Kidney epithelial cell (primary cell): ENCODE data around the gene AMBRA1. TPM values are rescaled to one million over a fixed set of nuclear protein-coding genes. Genes with fewer than 3 reads are reported as not detected.

Experiments used
- DNase-seq: peaks from one replicate; pipeline ENCODE4 v3.0.0-alpha.2; 2010; ENCODE audit warnings: low read depth
- H3K27me3 ChIP-seq: 2 replicates; pipeline ENCODE4 v1.6.0; 2011; ENCODE audit warnings: low read length; ENCODE audit not compliant: control insufficient read depth, insufficient read depth
- H3K36me3 ChIP-seq: 2 replicates; pipeline ENCODE4 v1.5.1; 2011; ENCODE audit warnings: low read length; ENCODE audit not compliant: control insufficient read depth, insufficient read depth
- H3K4me3 ChIP-seq: 2 replicates; pipeline ENCODE4 v1.5.1; 2011; ENCODE audit warnings: low read depth, mild to moderate bottlenecking, control low read depth, low read length
- total RNA-seq: library from RNA; depleted of rRNA; stranded (reverse); fragments of >200 nt; gene quantifications from 2 replicates; pipeline ENCODE4 v1.2.3, GENCODE V29; 2015
- TF ChIP-seq, protein P1 (sequence below): IDR thresholded peaks from 2 replicates; pipeline ENCODE4 v1.5.1; 2011; ENCODE audit warnings: mild to moderate bottlenecking, moderate library complexity, low read length, control low read depth, inconsistent platforms; ENCODE audit not compliant: insufficient read depth, poor library complexity, severe bottlenecking

The AMBRA1 gene
- total RNA-seq, 1 donor from 2014 or later: 23.1 TPM

- TF ChIP-seq, protein P1, sequence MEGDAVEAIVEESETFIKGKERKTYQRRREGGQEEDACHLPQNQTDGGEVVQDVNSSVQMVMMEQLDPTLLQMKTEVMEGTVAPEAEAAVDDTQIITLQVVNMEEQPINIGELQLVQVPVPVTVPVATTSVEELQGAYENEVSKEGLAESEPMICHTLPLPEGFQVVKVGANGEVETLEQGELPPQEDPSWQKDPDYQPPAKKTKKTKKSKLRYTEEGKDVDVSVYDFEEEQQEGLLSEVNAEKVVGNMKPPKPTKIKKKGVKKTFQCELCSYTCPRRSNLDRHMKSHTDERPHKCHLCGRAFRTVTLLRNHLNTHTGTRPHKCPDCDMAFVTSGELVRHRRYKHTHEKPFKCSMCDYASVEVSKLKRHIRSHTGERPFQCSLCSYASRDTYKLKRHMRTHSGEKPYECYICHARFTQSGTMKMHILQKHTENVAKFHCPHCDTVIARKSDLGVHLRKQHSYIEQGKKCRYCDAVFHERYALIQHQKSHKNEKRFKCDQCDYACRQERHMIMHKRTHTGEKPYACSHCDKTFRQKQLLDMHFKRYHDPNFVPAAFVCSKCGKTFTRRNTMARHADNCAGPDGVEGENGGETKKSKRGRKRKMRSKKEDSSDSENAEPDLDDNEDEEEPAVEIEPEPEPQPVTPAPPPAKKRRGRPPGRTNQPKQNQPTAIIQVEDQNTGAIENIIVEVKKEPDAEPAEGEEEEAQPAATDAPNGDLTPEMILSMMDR: peak; percentile 85
- Histone ChIP-seq H3K36me3 (no peaks in the 10 kb centered on the region), H3K4me3 (peak within 1 kb of the TSS; percentile 72), H3K27me3 (no peaks in the 10 kb centered on the region)
- DNase-seq: no peak
These were observed 23.5 kb upstream of the AMBRA1 start, which contains the start of the genes ATG13 and HARBI1 for GRCh38 chr11:46617134-46617971. Gene ATG13, plus strand, starts transcription at chr11:46617553. Its CDS starts 26,739 bp downstream, at chr11:46644292. Gene HARBI1, minus strand, starts transcription at chr11:46617227. Its CDS starts 990 bp downstream, at chr11:46616237.

- Histone ChIP-seq H3K4me3 (peak overlapping the region; percentile 72), H3K36me3 (no peaks in the 10 kb centered on the region), H3K27me3 (no peaks in the 10 kb centered on the region)
- TF ChIP-seq, protein P1: no peak
- DNase-seq: no peak
These were observed 22.8 kb upstream of the AMBRA1 start for GRCh38 chr11:46616551-46617133.

GRCh38 chr11:46615756-46616155, 21.9 kb upstream of the AMBRA1 start:
- no peak for DNase-seq
- Histone ChIP-seq H3K4me3 (no peak overlapping the region), H3K36me3 (no peaks in the 10 kb centered on the region), H3K27me3 (no peaks in the 10 kb centered on the region)
- TF ChIP-seq, protein P1: no peak

- H3K27me3 ChIP-seq: no peaks in the 10 kb centered on the region
- no peak for DNase-seq
- TF ChIP-seq, protein P1: no peak
- H3K36me3 ChIP-seq: no peaks in the 10 kb centered on the region
- no peak overlapping the region for H3K4me3 ChIP-seq
These were observed 18.5 kb upstream of the AMBRA1 start for GRCh38 chr11:46612326-46612725.

DNA sequence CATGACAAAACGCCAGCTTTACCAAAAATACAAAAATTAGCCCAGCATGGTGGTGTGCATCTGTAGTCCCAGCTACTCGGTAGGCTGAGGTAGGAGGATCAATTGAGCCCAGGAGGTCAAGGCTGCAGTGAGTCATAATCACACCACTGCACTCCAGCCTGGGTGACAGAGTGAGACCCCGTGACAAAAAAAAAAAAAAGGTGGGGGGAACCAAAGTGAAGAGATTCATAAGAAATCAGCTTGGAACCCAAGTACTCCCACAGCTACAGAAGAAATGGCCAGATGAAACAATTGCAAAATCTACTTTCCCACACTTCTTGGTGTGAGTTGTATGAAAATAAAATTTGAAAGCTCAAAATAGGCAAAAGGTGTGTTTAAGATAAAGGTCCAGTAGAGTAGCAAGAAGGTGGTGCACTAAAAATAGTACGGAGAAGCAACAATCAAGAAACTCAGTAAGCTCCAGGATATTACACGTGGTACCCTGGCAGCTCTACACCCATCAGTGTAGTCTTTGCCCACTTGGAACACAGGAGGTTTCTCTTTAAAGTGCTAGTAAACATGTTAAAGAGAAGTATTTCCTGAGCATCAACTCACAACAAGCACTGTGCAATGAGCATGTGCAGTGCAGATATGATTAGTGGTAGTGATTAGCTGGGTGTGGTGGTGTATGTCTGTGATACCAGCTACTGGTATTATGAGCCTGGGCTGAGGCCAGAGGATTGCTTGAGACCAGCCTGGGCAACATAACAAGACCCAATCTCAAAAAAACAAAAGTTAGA, 17.9 kb upstream of the AMBRA1 start:
- TF ChIP-seq, protein P1: no peak
- no peaks in the 10 kb centered on the region for H3K36me3 ChIP-seq

More for the DNA sequence above, 17.9 kb upstream of the AMBRA1 start:
- H3K4me3 ChIP-seq: no peak overlapping the region
- no peaks in the 10 kb centered on the region for H3K27me3 ChIP-seq
- DNase-seq: no peak
